Activated CD8-positive, alpha-beta T cell treated with anti-CD3 and anti-CD28 coated beads, Interleukin-2, amount 10 ng/mL, durations not matched to agents 7 days and 5 days (primary cell): Measurements from ENCODE around the gene CLEC16A. TPM values are rescaled to one million over a fixed set of nuclear protein-coding genes. Genes with fewer than 3 reads are reported as not detected.
A peak's percentile ranks its signal among the peaks of the same experiment; 100 is the strongest.

Experiments used
- ATAC-seq: fragments of 150-1000 bp; cut with Tn5 transposase; one replicate; pipeline ENCODE4 v1.10.0; 2021; ENCODE audit warnings: moderate library complexity
- CTCF ChIA-PET: fragments of 350-600 bp; sonication (Branson Sonifier 250); formaldehyde crosslinking; loops from one replicate; lab custom pipeline; 2021; ENCODE audit warnings: antibody characterized with exemption; lab: Charles Lee
- POLR2A ChIA-PET: fragments of 350-600 bp; sonication (Branson Sonifier 250); formaldehyde crosslinking; loops from one replicate; lab custom pipeline; 2021; ENCODE audit warnings: antibody characterized with exemption; lab: Charles Lee
- DNase-seq: peaks from one replicate; pipeline ENCODE4 v3.0.0-alpha.2; 2020
- H3K27ac Mint-ChIP-seq: one replicate; pipeline ENCODE4 v1.8.0; 2021; ENCODE audit warnings: mild to moderate bottlenecking, mixed read lengths
- H3K27me3 Mint-ChIP-seq: one replicate; pipeline ENCODE4 v1.8.0; 2021; ENCODE audit warnings: low read depth, mixed read lengths
- H3K36me3 Mint-ChIP-seq: one replicate; pipeline ENCODE4 v1.8.0; 2021; ENCODE audit warnings: low read depth, mixed read lengths
- H3K4me1 Mint-ChIP-seq: one replicate; pipeline ENCODE4 v1.8.0; 2021; ENCODE audit warnings: low read depth, mixed read lengths
- H3K4me3 Mint-ChIP-seq: one replicate; pipeline ENCODE4 v1.8.0; 2021; ENCODE audit warnings: mild to moderate bottlenecking, mixed read lengths
- H3K9me3 Mint-ChIP-seq: one replicate; pipeline ENCODE4 v1.8.0; 2022; ENCODE audit warnings: mixed read lengths; ENCODE audit not compliant: insufficient read depth
- total RNA-seq, 2 experiments: library from RNA; stranded (reverse); gene quantifications; one replicate each; pipeline ENCODE4 v1.2.3, GENCODE V29; 2021

CLEC16A gene
- total RNA-seq, 2 experiments from 2014 or later, result 32.8 to 38.5 TPM

GRCh38 chr16:11165349-11165748 is 221.0 kb downstream of the CLEC16A start:
- Mint-ChIP-seq H3K4me1 (peaks cover 89% of the 10 kb centered on the region), H3K27me3 (no peaks in the 10 kb centered on the region), H3K4me3 (no peak overlapping the region), H3K9me3 (peaks cover 6% of the 10 kb centered on the region), H3K27ac (peak overlapping the region; percentile 49), H3K36me3 (peaks cover 61% of the 10 kb centered on the region)
- DNase-seq (no peak), ATAC-seq (no peak)
- POLR2A ChIA-PET, result interaction anchor here (0.5 to 1.3 kb wide), 4 partner anchors 59 to 200 kb away, joined by 3 to 4 read pairs (median 3); no protein-coding TSS in a partner anchor
- CTCF ChIA-PET, result no interaction called here

- peak overlapping the region; percentile 61 for H3K27ac Mint-ChIP-seq
These were observed 221.7 kb downstream of the CLEC16A start for GRCh38 chr16:11165894-11166665.

GRCh38 chr16:11167581-11167980 is 223.2 kb downstream of the CLEC16A start:
- no peak for DNase-seq
- Mint-ChIP-seq H3K27me3 (no peaks in the 10 kb centered on the region), H3K4me3 (no peak overlapping the region), H3K27ac (peak overlapping the region; percentile 29), H3K4me1 (peaks cover 85% of the 10 kb centered on the region), H3K9me3 (no peaks in the 10 kb centered on the region), H3K36me3 (peaks cover 47% of the 10 kb centered on the region)
- no peak for ATAC-seq
- ChIA-PET CTCF (interaction anchor here (1.3 kb wide), 1 partner anchor 87 kb away, joined by 3 read pairs; no protein-coding TSS in a partner anchor), POLR2A (interaction anchor here (0.8 kb wide), 1 partner anchor 19 kb away, joined by 3 read pairs; no protein-coding TSS in a partner anchor)

More at GRCh38 chr16:11165894-11166665, 221.7 kb downstream of the CLEC16A start:
- H3K27me3 Mint-ChIP-seq, result no peaks in the 10 kb centered on the region
- H3K36me3 Mint-ChIP-seq, result peaks cover 54% of the 10 kb centered on the region
- DNase-seq (no peak), ATAC-seq (no peak)
- peaks cover 88% of the 10 kb centered on the region for H3K4me1 Mint-ChIP-seq
- no peaks in the 10 kb centered on the region for H3K9me3 Mint-ChIP-seq
- CTCF ChIA-PET, result interaction anchor here (0.5 kb wide), 1 partner anchor 175 kb away, joined by 3 read pairs; no protein-coding TSS in a partner anchor
- H3K4me3 Mint-ChIP-seq, result no peak overlapping the region
- POLR2A ChIA-PET, result interaction anchor here (0.6 to 1.3 kb wide), 2 partner anchors 60 to 86 kb away, joined by 3 to 4 read pairs; no protein-coding TSS in a partner anchor

GRCh38 chr16:11168386-11169051 is 224.2 kb downstream of the CLEC16A start:
- ATAC-seq (no peak), DNase-seq (no peak)
- ChIA-PET POLR2A (interaction anchor here (0.5 to 1.1 kb wide), 2 partner anchors 9 to 429 kb away, joined by 3 read pairs; no protein-coding TSS in a partner anchor), CTCF (no interaction called here)
- Mint-ChIP-seq H3K27ac (peak overlapping the region; percentile 73), H3K9me3 (no peaks in the 10 kb centered on the region), H3K4me3 (no peak overlapping the region), H3K36me3 (peaks cover 47% of the 10 kb centered on the region), H3K4me1 (peaks cover 80% of the 10 kb centered on the region), H3K27me3 (no peaks in the 10 kb centered on the region)

- no peak for ATAC-seq
- POLR2A ChIA-PET, result no interaction called here
These were observed 225.3 kb downstream of the CLEC16A start for GRCh38 chr16:11169641-11170040.

GRCh38 chr16:11170201-11170600 is 225.8 kb downstream of the CLEC16A start:
- Mint-ChIP-seq H3K9me3 (no peaks in the 10 kb centered on the region), H3K27me3 (no peaks in the 10 kb centered on the region), H3K27ac (peak overlapping the region; percentile 76), H3K4me3 (no peak overlapping the region), H3K36me3 (peaks cover 56% of the 10 kb centered on the region), H3K4me1 (peaks cover 79% of the 10 kb centered on the region)
- ATAC-seq (no peak), DNase-seq (no peak)
- CTCF ChIA-PET, result no interaction called here
- POLR2A ChIA-PET, result no interaction called here

More at GRCh38 chr16:11169641-11170040, 225.3 kb downstream of the CLEC16A start:
- Mint-ChIP-seq H3K27me3 (no peaks in the 10 kb centered on the region), H3K4me1 (peaks cover 79% of the 10 kb centered on the region), H3K27ac (peak overlapping the region; percentile 76), H3K4me3 (no peak overlapping the region), H3K36me3 (peaks cover 56% of the 10 kb centered on the region), H3K9me3 (no peaks in the 10 kb centered on the region)
- CTCF ChIA-PET, result interaction anchor here (0.6 to 0.9 kb wide), 2 partner anchors 8 to 9 kb away, joined by 3 read pairs; no protein-coding TSS in a partner anchor
- DNase-seq, result no peak

- H3K4me1 Mint-ChIP-seq, result peaks cover 79% of the 10 kb centered on the region
- no peaks in the 10 kb centered on the region for H3K27me3 Mint-ChIP-seq
- peak overlapping the region; percentile 69 for H3K27ac Mint-ChIP-seq
- no peak overlapping the region for H3K4me3 Mint-ChIP-seq
- peaks cover 55% of the 10 kb centered on the region for H3K36me3 Mint-ChIP-seq
- no peak for DNase-seq
- H3K9me3 Mint-ChIP-seq, result no peaks in the 10 kb centered on the region
- no peak for ATAC-seq
- CTCF ChIA-PET, result no interaction called here
- POLR2A ChIA-PET, result no interaction called here
These were observed 226.5 kb downstream of the CLEC16A start for GRCh38 chr16:11170696-11171447.

- Mint-ChIP-seq H3K9me3 (no peaks in the 10 kb centered on the region), H3K4me3 (no peak overlapping the region), H3K27me3 (no peaks in the 10 kb centered on the region), H3K36me3 (peaks cover 54% of the 10 kb centered on the region), H3K27ac (peak overlapping the region; percentile 69), H3K4me1 (peaks cover 79% of the 10 kb centered on the region)
- ATAC-seq (no peak), DNase-seq (no peak)
- ChIA-PET POLR2A (no interaction called here), CTCF (no interaction called here)
These were observed 227.0 kb downstream of the CLEC16A start for GRCh38 chr16:11171448-11171709.

GRCh38 chr16:11171757-11172299 is 227.5 kb downstream of the CLEC16A start:
- H3K27me3 Mint-ChIP-seq, result no peaks in the 10 kb centered on the region
- ChIA-PET CTCF (no interaction called here), POLR2A (interaction anchor here (0.6 kb wide), 1 partner anchor 84 kb away, joined by 3 read pairs; the partner anchor contains the start of gene SOCS1)
- peaks cover 55% of the 10 kb centered on the region for H3K36me3 Mint-ChIP-seq
- H3K4me1 Mint-ChIP-seq, result peaks cover 79% of the 10 kb centered on the region
- ATAC-seq, result no peak
- peak overlapping the region; percentile 69 for H3K27ac Mint-ChIP-seq
- no peak for DNase-seq
- H3K4me3 Mint-ChIP-seq, result no peak overlapping the region
- H3K9me3 Mint-ChIP-seq, result no peaks in the 10 kb centered on the region

- H3K4me3 Mint-ChIP-seq, result no peak overlapping the region
- H3K27me3 Mint-ChIP-seq, result no peaks in the 10 kb centered on the region
- ChIA-PET CTCF (no interaction called here), POLR2A (no interaction called here)
- ATAC-seq, result no peak
- H3K27ac Mint-ChIP-seq, result peak overlapping the region; percentile 13
- peaks cover 46% of the 10 kb centered on the region for H3K36me3 Mint-ChIP-seq
- no peaks in the 10 kb centered on the region for H3K9me3 Mint-ChIP-seq
- H3K4me1 Mint-ChIP-seq, result peaks cover 80% of the 10 kb centered on the region
- no peak for DNase-seq
These were observed 229.1 kb downstream of the CLEC16A start for GRCh38 chr16:11173426-11173825.

GRCh38 chr16:11174141-11174540 is 229.8 kb downstream of the CLEC16A start:
- H3K4me3 Mint-ChIP-seq, result no peak overlapping the region
- DNase-seq (no peak), ATAC-seq (no peak)
- CTCF ChIA-PET, result no interaction called here
- POLR2A ChIA-PET, result no interaction called here
- H3K4me1 Mint-ChIP-seq, result peaks cover 78% of the 10 kb centered on the region
- peak overlapping the region; percentile 78 for H3K27ac Mint-ChIP-seq
- peaks cover 46% of the 10 kb centered on the region for H3K36me3 Mint-ChIP-seq
- no peaks in the 10 kb centered on the region for H3K9me3 Mint-ChIP-seq
- no peaks in the 10 kb centered on the region for H3K27me3 Mint-ChIP-seq
